Stimulated activated naive CD4-positive, alpha-beta T cell treated with Interleukin-2 at 50 U/mL for 16 hours (primary cell): ENCODE measurements around the gene S100A14.
"Not testable (repeated sequence)": the region's sequence is repeated elsewhere in the genome, so short reads cannot be mapped to it uniquely, and the experiment has no call there.

Experiments used
- DNase-seq: peaks from one replicate; lab custom pipeline; 2025; lab: John Stamatoyannopoulos, UW

The S100A14 gene

GRCh38 chr1:153586347-153586746 lies 29.8 kb downstream of the S100A14 start:
- DNase-seq, result no peak

- DNase-seq, result no peak
Observed at GRCh38 chr1:153585006-153585405, 31.1 kb downstream of the S100A14 start.

GRCh38 chr1:153583976-153584375 lies 32.1 kb downstream of the S100A14 start:
- no peak for DNase-seq

- not testable (repeated sequence) for DNase-seq
Observed at GRCh38 chr1:153583514-153583913, 32.6 kb downstream of the S100A14 start.

GRCh38 chr1:153582836-153583235 lies 33.3 kb downstream of the S100A14 start:
- DNase-seq, result not testable (repeated sequence)

GRCh38 chr1:153578936-153579335 lies 37.2 kb downstream of the S100A14 start:
- no peak for DNase-seq

- no peak for DNase-seq
Observed at GRCh38 chr1:153578490-153578889, 37.6 kb downstream of the S100A14 start.

- DNase-seq, result no peak
Observed at GRCh38 chr1:153577624-153578051, 38.5 kb downstream of the S100A14 start.

- DNase-seq, result no peak
Observed at GRCh38 chr1:153577138-153577537, 39.0 kb downstream of the S100A14 start.

- not testable (repeated sequence) for DNase-seq
Observed at GRCh38 chr1:153575497-153575896, 40.6 kb downstream of the S100A14 start.

- DNase-seq, result not testable (repeated sequence)
Observed at GRCh38 chr1:153575081-153575491, 41.0 kb downstream of the S100A14 start.

- no peak for DNase-seq
Observed at GRCh38 chr1:153573351-153573750, 42.8 kb downstream of the S100A14 start.

- DNase-seq, result peak; percentile 36
Observed at GRCh38 chr1:153572569-153573015, 43.5 kb downstream of the S100A14 start.

- DNase-seq, result no peak
Observed at GRCh38 chr1:153571706-153572105, 44.4 kb downstream of the S100A14 start.

- no peak for DNase-seq
Observed at GRCh38 chr1:153570874-153571273, 45.3 kb downstream of the S100A14 start.

GRCh38 chr1:153569465-153569864 lies 46.7 kb downstream of the S100A14 start:
- no peak for DNase-seq

- peak; percentile 72 for DNase-seq
Observed at GRCh38 chr1:153568367-153569099, 47.6 kb downstream of the S100A14 start.

GRCh38 chr1:153567621-153568366 lies 48.3 kb downstream of the S100A14 start:
- peak; percentile 48 for DNase-seq

- DNase-seq, result peak; percentile 90
Observed at GRCh38 chr1:153566414-153567371, 49.4 kb downstream of the S100A14 start.

- DNase-seq, result peak; percentile 62
Observed at GRCh38 chr1:153565529-153566374, 50.4 kb downstream of the S100A14 start, which contains the start of gene S100A2. TSS of gene S100A2 (minus strand) at chr1:153565844. CDS start at chr1:153563877, 1,967 bp downstream.
